Measurements from ENCODE around the gene PARD6A.

Gene PARD6A

DNA sequence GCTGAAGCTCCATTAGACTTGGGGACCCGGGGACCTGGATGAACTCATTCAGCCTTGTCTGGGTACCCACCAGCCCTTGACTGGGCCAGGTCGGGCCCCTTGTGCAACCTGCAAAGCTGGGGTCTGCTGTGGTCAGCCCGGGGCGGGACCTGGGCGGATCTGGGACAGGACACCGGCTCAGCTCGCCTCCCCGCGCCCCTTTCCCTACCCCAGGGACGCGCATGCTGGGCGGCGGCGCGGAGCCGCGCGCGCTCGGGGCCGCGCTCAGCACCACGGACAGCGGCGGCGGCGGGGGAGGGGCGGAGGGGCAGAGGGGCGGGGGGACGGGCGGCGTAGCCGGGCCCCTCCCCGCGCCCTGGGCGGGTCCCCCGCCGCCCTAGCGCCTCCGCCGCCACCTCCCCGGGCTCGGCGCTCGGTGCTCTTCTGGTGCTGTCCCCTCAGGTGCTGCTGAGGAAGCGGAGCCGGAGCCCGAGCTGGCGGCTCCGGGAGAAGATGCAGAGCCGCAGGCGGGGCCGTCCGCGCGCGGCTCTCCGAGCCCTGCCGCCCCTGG, 8.1 kb upstream of the PARD6A start:
- Mint-ChIP-seq H3K36me3 (ENCODE audit: low read depth) (no peaks in the 10 kb centered on the region), H3K9me3 (no peaks in the 10 kb centered on the region), H3K27ac (no peak overlapping the region), H3K4me1 (no peaks in the 10 kb centered on the region), H3K4me3 (no peak overlapping the region), H3K27me3 (ENCODE audit: low read depth) (peaks cover 51% of the 10 kb centered on the region)
- TF ChIP-seq, protein P1, sequence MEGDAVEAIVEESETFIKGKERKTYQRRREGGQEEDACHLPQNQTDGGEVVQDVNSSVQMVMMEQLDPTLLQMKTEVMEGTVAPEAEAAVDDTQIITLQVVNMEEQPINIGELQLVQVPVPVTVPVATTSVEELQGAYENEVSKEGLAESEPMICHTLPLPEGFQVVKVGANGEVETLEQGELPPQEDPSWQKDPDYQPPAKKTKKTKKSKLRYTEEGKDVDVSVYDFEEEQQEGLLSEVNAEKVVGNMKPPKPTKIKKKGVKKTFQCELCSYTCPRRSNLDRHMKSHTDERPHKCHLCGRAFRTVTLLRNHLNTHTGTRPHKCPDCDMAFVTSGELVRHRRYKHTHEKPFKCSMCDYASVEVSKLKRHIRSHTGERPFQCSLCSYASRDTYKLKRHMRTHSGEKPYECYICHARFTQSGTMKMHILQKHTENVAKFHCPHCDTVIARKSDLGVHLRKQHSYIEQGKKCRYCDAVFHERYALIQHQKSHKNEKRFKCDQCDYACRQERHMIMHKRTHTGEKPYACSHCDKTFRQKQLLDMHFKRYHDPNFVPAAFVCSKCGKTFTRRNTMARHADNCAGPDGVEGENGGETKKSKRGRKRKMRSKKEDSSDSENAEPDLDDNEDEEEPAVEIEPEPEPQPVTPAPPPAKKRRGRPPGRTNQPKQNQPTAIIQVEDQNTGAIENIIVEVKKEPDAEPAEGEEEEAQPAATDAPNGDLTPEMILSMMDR (IDR thresholded peaks at IDR 0.05; ENCODE audit: unreplicated experiment in 3 of 3) = no peak

DNA sequence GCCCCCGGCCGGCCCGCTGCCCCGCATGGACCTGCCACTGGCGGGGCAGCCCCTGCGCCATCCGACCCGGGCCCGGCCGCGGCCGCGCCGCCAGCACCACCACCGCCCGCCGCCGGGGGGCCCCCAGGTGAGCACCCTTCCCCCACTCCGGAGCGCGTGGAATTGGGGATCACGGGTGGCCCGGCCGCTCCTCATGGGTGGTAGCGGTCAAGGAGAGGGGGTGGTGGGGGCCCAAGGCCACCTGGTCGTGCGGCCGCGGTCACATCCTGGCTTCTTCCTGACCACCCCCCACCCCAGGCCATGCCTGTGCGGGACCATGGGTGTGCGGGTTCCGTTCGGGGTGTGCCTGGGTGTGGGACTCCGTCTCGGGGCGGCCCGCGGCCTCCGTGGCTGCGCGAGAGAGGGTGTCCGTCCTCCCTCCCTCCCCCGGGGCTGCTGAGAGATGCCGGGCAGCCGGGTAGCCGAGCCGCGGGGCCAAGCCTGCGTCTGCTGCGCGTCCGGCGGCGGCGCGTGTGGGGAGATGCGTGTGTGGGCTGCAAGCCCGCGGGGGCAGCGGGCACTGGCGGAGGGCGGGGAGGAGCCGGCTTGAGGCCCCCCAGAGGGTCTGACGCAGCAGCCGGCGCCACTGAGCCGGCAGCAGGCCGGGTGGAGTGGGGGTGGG, 7.5 kb upstream of the PARD6A start:
- no peak overlapping the region for H3K27ac Mint-ChIP-seq
- TF ChIP-seq, protein P1 (IDR thresholded peaks at IDR 0.05; ENCODE audit: unreplicated experiment in 3 of 3) = peak in 2 of 3 experiments; percentile 37 to 39
- peak overlapping the region; percentile 83 to 88 (median 84) for H3K4me3 Mint-ChIP-seq
- no peaks in the 10 kb centered on the region for H3K36me3 Mint-ChIP-seq (ENCODE audit: low read depth)
- H3K27me3 Mint-ChIP-seq (ENCODE audit: low read depth) = peaks cover 51% of the 10 kb centered on the region
- no peaks in the 10 kb centered on the region for H3K4me1 Mint-ChIP-seq
- H3K9me3 Mint-ChIP-seq = no peaks in the 10 kb centered on the region

DNA sequence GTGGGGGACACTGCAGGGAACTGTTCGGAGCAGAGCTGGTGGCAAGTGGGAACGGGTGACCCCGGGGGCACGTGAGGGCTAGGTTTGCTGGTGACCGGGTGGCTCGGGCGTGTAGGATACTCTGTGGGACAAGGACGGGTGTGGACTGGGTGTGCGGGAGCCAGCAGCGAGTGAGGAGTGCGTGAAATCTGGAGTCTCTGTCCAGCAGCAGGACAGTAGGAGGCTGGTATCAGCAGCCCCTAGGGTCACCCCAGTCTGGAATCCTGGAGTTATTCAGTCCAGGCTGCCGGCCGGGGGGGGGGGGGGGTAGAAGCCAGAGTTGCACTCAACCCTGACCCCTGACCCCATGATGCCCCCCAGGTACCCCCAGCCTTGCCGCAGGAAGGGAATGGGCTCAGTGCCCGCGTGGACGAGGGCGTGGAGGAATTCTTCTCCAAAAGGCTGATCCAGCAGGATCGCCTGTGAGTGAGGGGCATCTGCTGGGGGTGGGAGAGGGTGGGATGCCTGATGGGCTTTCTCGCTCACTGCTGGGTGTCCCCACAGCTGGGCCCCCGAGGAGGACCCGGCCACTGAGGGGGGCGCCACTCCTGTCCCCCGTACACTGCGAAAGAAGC, 6.9 kb upstream of the PARD6A start:
- Mint-ChIP-seq H3K27ac (no peak overlapping the region), H3K4me1 (no peaks in the 10 kb centered on the region), H3K36me3 (ENCODE audit: low read depth) (no peaks in the 10 kb centered on the region), H3K4me3 (peak overlapping the region; percentile 83 to 88 (median 84)), H3K27me3 (ENCODE audit: low read depth) (peaks cover 51% of the 10 kb centered on the region), H3K9me3 (no peaks in the 10 kb centered on the region)
- TF ChIP-seq, protein P1 (IDR thresholded peaks at IDR 0.05; ENCODE audit: unreplicated experiment in 3 of 3) = no peak

DNA sequence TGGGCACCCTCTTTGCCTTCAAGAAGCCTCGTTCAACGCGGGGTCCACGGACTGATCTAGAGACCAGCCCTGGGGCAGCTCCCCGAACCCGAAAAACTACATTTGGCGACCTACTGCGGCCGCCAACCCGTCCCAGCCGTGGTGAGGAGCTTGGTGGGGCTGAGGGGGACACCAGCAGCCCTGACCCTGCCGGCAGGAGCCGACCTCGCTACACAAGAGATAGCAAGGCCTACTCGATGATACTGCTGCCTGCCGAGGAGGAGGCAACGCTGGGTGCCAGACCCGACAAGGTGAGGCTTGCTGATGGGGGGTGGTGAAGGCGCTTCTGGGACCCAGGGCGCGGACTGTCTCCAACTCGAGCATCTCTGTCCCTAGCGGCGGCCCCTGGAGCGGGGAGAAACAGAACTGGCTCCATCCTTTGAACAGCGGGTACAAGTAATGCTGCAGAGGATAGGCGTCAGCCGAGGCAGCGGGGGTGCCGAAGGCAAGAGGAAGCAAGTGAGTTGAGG, 6.3 kb upstream of the PARD6A start:
- Mint-ChIP-seq H3K4me3 (peak overlapping the region; percentile 48 to 64 (median 58)), H3K27me3 (ENCODE audit: low read depth) (peaks cover 51% of the 10 kb centered on the region), H3K9me3 (no peaks in the 10 kb centered on the region), H3K36me3 (ENCODE audit: low read depth) (no peaks in the 10 kb centered on the region), H3K4me1 (no peaks in the 10 kb centered on the region), H3K27ac (no peak overlapping the region)
- TF ChIP-seq, protein P1 (IDR thresholded peaks at IDR 0.05; ENCODE audit: unreplicated experiment in 3 of 3) = no peak

DNA sequence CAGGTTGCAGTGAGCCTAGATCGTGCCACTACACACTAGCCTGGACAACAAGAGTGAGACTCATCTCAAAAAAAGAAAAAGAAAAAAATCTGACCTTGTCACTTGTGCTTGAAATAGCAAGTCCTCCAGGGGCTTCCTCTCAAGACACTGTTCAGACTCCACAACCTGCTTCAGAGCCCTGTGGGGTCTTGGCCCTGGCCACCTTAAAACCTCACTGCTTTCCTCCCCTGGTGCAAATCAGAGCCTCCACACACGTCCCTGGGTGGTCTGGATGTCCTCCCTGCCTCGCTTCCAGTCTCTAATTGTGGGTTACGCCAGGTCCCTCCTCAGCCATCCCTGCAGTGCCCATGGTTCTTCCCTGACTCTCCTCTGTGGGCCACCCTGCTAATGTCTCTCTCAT, 5.4 kb upstream of the PARD6A start:
- H3K27me3 Mint-ChIP-seq (ENCODE audit: low read depth) = peaks cover 42% of the 10 kb centered on the region
- no peak overlapping the region for H3K27ac Mint-ChIP-seq
- H3K4me1 Mint-ChIP-seq = no peaks in the 10 kb centered on the region
- no peaks in the 10 kb centered on the region for H3K36me3 Mint-ChIP-seq (ENCODE audit: low read depth)
- TF ChIP-seq, protein P1 (IDR thresholded peaks at IDR 0.05; ENCODE audit: unreplicated experiment in 3 of 3) = no peak
- H3K4me3 Mint-ChIP-seq = peak overlapping the region; percentile 52 to 66 (median 58)
- no peaks in the 10 kb centered on the region for H3K9me3 Mint-ChIP-seq

All from nephron (organoid).